ENCODE measurements around the gene R3HDM4.

GRCh38 chr19:907183-907853, 5.7 kb downstream of the R3HDM4 start:
- TF ChIP-seq CTCF (IDR thresholded peaks at IDR 0.05) (no peak), POLR2A (IDR thresholded peaks at IDR 0.05) (no peak), EP300 (IDR thresholded peaks at IDR 0.05) (no peak)
